ENCODE data around the gene LUC7L3.

DNA sequence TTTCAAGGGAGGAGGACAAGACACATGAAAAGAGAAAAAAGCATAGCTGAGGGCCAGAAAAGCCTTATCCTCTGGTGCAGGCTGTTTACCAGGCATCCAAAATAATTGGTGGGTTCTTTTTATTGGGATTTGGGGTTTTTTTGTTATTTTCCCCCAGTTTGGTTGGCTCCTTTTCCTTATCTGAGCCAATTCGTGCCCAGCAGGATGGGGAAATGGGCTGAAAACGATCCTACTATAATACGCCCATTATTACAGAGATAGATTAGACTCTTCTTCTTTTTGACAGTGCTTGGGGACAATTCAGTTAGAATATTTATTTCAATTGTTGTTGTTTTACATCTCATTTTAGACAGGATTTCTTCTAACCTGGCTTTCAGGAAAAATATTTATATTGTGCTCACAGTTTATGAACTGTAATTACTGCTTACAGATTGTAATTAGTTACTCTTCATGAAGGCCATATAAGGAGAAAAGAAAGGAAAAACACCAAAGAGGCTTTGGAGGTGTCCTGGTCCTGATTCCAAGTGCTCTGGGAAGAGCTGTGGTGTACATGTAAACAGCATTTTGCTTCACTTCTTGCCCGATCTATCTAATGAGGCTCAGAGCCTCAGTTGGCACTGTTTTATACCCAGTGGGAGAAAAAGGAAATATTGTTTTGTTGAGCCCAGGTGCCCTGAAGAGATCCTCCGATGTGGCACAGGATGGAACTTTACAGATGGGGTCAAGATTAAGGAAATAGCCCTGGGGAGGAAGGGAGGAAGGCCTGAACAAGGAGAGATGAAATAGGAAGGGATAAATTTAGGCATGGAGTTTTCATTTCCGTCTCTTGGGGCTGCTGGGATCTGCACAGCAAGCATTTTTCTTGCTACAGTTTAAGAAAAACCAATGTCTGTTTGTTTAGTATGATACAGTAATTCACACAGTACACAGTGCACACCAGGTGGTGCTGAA, 11.1 kb upstream of the LUC7L3 start:
- TF ChIP-seq, protein P1, sequence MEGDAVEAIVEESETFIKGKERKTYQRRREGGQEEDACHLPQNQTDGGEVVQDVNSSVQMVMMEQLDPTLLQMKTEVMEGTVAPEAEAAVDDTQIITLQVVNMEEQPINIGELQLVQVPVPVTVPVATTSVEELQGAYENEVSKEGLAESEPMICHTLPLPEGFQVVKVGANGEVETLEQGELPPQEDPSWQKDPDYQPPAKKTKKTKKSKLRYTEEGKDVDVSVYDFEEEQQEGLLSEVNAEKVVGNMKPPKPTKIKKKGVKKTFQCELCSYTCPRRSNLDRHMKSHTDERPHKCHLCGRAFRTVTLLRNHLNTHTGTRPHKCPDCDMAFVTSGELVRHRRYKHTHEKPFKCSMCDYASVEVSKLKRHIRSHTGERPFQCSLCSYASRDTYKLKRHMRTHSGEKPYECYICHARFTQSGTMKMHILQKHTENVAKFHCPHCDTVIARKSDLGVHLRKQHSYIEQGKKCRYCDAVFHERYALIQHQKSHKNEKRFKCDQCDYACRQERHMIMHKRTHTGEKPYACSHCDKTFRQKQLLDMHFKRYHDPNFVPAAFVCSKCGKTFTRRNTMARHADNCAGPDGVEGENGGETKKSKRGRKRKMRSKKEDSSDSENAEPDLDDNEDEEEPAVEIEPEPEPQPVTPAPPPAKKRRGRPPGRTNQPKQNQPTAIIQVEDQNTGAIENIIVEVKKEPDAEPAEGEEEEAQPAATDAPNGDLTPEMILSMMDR (IDR thresholded peaks at IDR 0.05; ENCODE audit: borderline replicate concordance, extremely low read depth, low read length, poor library complexity, severe bottlenecking), result peak; percentile 0
- no peak for TF ChIP-seq EZH2 (IDR thresholded peaks at IDR 0.05; ENCODE audit: borderline replicate concordance, low read depth, low read length, severe bottlenecking)
